ENCODE data around the gene C1orf185.

DNA sequence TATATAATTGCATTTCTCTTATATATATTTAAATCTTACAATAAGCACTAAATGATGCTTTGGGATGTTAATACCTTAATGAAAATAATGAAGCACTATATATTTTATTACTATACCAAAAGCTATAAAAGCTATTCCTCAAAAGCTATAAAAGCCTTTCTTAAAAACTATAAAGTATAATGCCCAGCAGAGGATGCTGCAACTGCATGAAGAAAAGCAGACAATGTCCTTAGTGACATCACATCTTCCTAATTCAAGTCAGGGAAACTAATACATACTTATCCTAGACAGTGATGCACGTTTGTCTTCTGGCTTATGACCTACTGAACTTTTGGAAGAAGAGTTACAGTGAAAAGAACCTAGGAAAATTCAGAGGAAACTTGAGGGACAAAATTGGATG, 13.6 kb upstream of the C1orf185 start:
- TF ChIP-seq EZH2 (IDR thresholded peaks at IDR 0.05; ENCODE audit: insufficient read depth, low read length) = no peak
- TF ChIP-seq, protein P1, sequence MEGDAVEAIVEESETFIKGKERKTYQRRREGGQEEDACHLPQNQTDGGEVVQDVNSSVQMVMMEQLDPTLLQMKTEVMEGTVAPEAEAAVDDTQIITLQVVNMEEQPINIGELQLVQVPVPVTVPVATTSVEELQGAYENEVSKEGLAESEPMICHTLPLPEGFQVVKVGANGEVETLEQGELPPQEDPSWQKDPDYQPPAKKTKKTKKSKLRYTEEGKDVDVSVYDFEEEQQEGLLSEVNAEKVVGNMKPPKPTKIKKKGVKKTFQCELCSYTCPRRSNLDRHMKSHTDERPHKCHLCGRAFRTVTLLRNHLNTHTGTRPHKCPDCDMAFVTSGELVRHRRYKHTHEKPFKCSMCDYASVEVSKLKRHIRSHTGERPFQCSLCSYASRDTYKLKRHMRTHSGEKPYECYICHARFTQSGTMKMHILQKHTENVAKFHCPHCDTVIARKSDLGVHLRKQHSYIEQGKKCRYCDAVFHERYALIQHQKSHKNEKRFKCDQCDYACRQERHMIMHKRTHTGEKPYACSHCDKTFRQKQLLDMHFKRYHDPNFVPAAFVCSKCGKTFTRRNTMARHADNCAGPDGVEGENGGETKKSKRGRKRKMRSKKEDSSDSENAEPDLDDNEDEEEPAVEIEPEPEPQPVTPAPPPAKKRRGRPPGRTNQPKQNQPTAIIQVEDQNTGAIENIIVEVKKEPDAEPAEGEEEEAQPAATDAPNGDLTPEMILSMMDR (IDR thresholded peaks at IDR 0.05; ENCODE audit: insufficient read depth, low read depth, low read length) = no peak

Data from astrocyte (in vitro differentiated cells and primary cell).